Nephron progenitor cell (in vitro differentiated cells): ENCODE results near the gene IGSF1.

Experiments
- DNase-seq: peaks from one replicate; pipeline ENCODE4 v3.0.0; 2021
- H3K27ac Mint-ChIP-seq: 2 replicates; pipeline ENCODE4 v1.8.0; 2021; ENCODE audit warnings: mild to moderate bottlenecking, moderate library complexity, mixed read lengths
- H3K27me3 Mint-ChIP-seq: 2 replicates; pipeline ENCODE4 v1.8.0; 2021; ENCODE audit warnings: mild to moderate bottlenecking, low read depth, mixed read lengths; ENCODE audit not compliant: poor library complexity
- H3K36me3 Mint-ChIP-seq: 2 replicates; pipeline ENCODE4 v1.8.0; 2021; ENCODE audit warnings: low read depth, mixed read lengths
- H3K4me1 Mint-ChIP-seq: 2 replicates; pipeline ENCODE4 v1.8.0; 2021; ENCODE audit warnings: mixed read lengths
- H3K4me3 Mint-ChIP-seq: 2 replicates; pipeline ENCODE4 v1.8.0; 2021; ENCODE audit warnings: mild to moderate bottlenecking, moderate library complexity, mixed read lengths
- H3K9me3 Mint-ChIP-seq: 2 replicates; pipeline ENCODE4 v1.8.0; 2021; ENCODE audit warnings: mild to moderate bottlenecking, moderate library complexity, mixed read lengths
- TF ChIP-seq, protein P1 (sequence below): fragments of 200-600 bp; sonication (generic); IDR thresholded peaks from 2 replicates; pipeline ENCODE4 v1.5.0; 2021; ENCODE audit warnings: antibody characterized with exemption

The IGSF1 gene

GRCh38 chrX:131239057-131239456 is 50.0 kb downstream of the IGSF1 start:
- H3K36me3 Mint-ChIP-seq = no peaks in the 10 kb centered on the region
- TF ChIP-seq, protein P1, sequence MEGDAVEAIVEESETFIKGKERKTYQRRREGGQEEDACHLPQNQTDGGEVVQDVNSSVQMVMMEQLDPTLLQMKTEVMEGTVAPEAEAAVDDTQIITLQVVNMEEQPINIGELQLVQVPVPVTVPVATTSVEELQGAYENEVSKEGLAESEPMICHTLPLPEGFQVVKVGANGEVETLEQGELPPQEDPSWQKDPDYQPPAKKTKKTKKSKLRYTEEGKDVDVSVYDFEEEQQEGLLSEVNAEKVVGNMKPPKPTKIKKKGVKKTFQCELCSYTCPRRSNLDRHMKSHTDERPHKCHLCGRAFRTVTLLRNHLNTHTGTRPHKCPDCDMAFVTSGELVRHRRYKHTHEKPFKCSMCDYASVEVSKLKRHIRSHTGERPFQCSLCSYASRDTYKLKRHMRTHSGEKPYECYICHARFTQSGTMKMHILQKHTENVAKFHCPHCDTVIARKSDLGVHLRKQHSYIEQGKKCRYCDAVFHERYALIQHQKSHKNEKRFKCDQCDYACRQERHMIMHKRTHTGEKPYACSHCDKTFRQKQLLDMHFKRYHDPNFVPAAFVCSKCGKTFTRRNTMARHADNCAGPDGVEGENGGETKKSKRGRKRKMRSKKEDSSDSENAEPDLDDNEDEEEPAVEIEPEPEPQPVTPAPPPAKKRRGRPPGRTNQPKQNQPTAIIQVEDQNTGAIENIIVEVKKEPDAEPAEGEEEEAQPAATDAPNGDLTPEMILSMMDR = no peak
- H3K9me3 Mint-ChIP-seq = no peaks in the 10 kb centered on the region
- peaks cover 10% of the 10 kb centered on the region for H3K27me3 Mint-ChIP-seq
- H3K27ac Mint-ChIP-seq = peak overlapping the region; percentile 86
- H3K4me1 Mint-ChIP-seq = peaks cover 31% of the 10 kb centered on the region
- no peak for DNase-seq
- no peak overlapping the region for H3K4me3 Mint-ChIP-seq

DNA sequence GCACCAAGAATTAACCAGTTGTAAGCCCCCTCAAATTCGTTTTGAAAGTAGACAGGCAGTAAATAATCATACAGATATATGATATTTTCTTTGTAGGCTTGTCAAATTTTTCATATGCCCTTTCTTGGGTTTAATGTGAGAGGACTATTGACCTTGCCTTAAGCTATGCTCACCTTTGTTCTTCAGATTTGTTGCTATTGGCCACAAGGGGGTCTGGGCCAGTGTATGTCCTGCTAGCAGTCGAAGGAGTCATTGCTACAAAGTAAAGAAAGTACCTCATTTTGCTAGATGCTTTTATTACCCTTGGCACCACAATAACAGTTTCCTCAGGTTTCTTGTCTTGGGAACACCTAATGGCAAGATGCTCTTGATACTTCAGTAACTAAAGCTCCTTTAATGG is 51.7 kb downstream of the IGSF1 start:
- no peak for DNase-seq
- H3K27me3 Mint-ChIP-seq = peaks cover 10% of the 10 kb centered on the region
- peaks cover 31% of the 10 kb centered on the region for H3K4me1 Mint-ChIP-seq
- H3K27ac Mint-ChIP-seq = no peak overlapping the region
- H3K4me3 Mint-ChIP-seq = no peak overlapping the region
- H3K9me3 Mint-ChIP-seq = no peaks in the 10 kb centered on the region
- H3K36me3 Mint-ChIP-seq = no peaks in the 10 kb centered on the region
- TF ChIP-seq, protein P1 = no peak

- H3K9me3 Mint-ChIP-seq = no peaks in the 10 kb centered on the region
- no peaks in the 10 kb centered on the region for H3K36me3 Mint-ChIP-seq
- H3K27me3 Mint-ChIP-seq = peaks cover 10% of the 10 kb centered on the region
- H3K27ac Mint-ChIP-seq = no peak overlapping the region
- DNase-seq = no peak
- TF ChIP-seq, protein P1 = no peak
- no peak overlapping the region for H3K4me3 Mint-ChIP-seq
- H3K4me1 Mint-ChIP-seq = peaks cover 26% of the 10 kb centered on the region
These were observed 53.1 kb downstream of the IGSF1 start for GRCh38 chrX:131235768-131236545.

GRCh38 chrX:131227608-131228007 is 61.5 kb downstream of the IGSF1 start:
- TF ChIP-seq, protein P1 = no peak
- no peak overlapping the region for H3K4me3 Mint-ChIP-seq
- peaks cover 13% of the 10 kb centered on the region for H3K27me3 Mint-ChIP-seq
- DNase-seq = no peak
- H3K36me3 Mint-ChIP-seq = no peaks in the 10 kb centered on the region
- no peaks in the 10 kb centered on the region for H3K9me3 Mint-ChIP-seq
- peaks cover 9% of the 10 kb centered on the region for H3K4me1 Mint-ChIP-seq
- no peak overlapping the region for H3K27ac Mint-ChIP-seq

DNA sequence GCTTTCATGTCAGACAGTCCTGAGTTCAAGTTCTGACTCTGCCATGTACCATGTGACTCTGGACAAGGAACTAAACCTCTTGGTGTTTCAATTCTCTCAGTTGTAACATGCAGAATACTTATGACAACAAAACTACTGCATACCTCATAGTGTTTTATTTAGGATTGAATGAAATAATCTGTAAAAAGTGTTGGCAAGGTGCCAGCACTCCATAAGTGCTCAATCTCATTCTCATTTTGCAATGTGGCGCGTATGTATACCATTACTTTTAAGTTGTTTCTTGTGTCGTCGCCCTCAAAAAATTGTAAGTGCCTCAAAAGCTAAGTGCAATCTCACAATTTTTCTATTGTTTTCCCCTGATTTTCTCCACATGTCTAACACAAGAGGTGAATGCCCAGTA is 62.5 kb downstream of the IGSF1 start:
- Mint-ChIP-seq H3K9me3 (no peaks in the 10 kb centered on the region), H3K36me3 (no peaks in the 10 kb centered on the region), H3K27ac (no peak overlapping the region), H3K27me3 (peaks cover 17% of the 10 kb centered on the region), H3K4me3 (no peak overlapping the region), H3K4me1 (peaks cover 9% of the 10 kb centered on the region)
- TF ChIP-seq, protein P1 = no peak
- no peak for DNase-seq

- H3K27ac Mint-ChIP-seq = no peak overlapping the region
- TF ChIP-seq, protein P1 = no peak
- DNase-seq = no peak
- no peak overlapping the region for H3K4me3 Mint-ChIP-seq
- H3K27me3 Mint-ChIP-seq = peaks cover 17% of the 10 kb centered on the region
- no peaks in the 10 kb centered on the region for H3K9me3 Mint-ChIP-seq
- peaks cover 9% of the 10 kb centered on the region for H3K4me1 Mint-ChIP-seq
- H3K36me3 Mint-ChIP-seq = no peaks in the 10 kb centered on the region
These were observed 64.0 kb downstream of the IGSF1 start for GRCh38 chrX:131225078-131225477.
